Activated CD4-positive, CD25-positive, alpha-beta regulatory T cell (primary cell): ENCODE results near the gene MUC5B.
"Not testable (repeated sequence)": the region's sequence is repeated elsewhere in the genome, so short reads cannot be mapped to it uniquely, and the experiment has no call there.

Experiments used
- DNase-seq, 4 experiments: peaks; one replicate each; lab custom pipeline; 2025; lab: John Stamatoyannopoulos, UW

MUC5B gene

DNA sequence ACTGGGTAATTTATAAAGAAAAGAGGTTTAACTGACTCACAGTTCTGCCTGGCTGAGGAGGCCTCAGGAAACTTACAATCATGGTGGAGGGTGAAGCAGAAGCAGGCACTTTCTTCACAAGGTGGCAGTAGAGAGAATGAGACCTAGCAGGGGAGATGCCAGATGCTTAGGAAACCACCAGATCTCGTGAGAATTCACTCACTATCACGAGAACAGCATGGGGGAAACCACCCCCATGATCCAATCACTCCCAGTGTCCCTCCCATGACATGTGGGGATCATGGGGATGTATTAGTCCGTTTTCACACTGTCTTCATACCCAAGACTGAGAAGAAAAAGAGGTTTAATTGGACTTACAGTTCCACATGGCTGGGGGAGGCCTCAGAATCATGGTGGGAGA, 41.6 kb downstream of the MUC5B start:
- DNase-seq = not testable (repeated sequence)

DNA sequence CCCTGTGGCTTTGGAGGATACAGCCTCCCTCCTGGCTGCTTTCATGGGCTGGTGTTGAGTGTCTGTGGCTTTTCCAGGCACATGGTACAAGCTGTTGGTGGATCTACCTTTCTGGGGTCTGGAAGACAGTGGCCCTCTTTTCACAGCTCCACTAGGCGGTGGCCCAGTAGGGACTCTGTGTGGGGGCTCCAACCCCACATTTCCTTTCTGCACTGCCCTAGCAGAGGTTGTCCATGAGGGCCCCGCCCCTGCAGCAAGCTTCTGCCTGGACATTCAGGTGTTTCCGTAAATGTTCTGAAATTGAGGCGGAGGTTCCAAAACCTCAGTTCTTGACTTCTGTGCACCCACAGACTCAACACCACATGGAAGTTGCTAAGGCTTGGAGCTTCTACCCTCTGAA, 42.6 kb downstream of the MUC5B start:
- not testable (repeated sequence) for DNase-seq

DNA sequence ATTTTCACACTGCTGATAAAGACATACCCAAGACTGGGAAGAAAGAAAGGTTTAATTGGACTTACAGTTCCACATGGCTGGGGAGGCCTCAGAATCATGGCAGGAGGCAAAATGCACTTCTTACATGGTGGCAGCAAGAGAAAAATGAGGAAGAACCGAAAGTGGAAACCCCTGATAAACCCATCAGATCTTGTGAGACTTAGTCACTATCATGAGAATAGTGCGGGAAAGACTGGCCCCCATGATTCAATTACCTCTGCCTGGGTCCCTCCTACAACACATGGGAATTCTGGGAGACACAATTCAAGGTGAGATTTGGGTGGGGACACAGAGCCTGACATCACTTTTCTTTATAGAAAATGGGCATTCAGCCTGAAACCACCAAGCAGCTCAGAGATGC, 44.1 kb downstream of the MUC5B start:
- DNase-seq = not testable (repeated sequence)

DNA sequence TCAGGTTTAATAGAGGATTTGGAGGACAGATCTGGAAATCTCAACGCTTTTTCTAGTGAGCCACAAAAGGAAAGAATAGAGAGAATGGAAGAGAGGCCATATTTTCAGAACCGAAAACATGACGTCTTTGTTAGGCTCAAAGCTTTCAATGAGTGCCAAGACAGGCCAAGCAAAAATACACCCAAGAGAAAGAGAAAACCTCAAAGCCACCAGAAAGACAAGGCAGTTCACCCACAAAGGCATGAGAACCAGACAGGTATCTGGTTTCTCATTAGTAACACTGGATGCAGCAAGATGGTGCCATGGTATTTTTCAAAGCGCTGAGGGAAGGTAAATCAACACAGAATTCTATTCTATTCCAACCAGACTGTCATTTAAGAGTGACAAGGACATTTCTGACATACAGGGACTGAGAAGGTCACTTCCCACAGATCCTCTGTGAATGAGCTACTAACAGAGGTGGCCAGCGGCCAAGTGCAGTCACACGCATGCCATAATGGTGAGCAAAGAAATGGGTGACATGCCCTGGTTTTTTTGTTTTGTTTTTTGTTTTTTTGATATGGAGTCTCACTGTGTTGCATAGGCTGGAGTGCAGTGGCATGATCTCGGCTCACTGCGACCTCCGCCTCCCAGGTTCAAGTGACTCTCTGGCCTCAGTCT, 44.7 kb downstream of the MUC5B start:
- no peak for DNase-seq

DNA sequence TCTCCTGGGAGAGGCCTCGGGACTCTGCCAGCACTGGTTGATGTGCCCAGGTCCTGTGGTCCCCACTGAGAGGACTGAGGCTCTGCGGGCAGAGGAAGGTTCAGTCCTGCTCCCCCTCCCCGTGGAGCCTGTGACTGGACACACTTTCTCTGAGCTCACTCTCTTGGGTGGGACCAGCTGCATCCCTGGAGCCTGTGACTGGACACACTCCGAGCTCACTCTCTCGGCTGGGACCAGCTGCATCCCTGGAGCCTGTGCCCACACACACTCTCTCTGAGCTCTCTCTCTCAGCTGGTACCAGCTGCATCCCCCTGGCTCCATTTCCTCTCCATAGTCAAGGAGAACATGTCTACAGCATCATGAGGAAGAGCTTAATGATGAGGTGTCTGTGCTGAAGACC, 47.1 kb downstream of the MUC5B start:
- DNase-seq = no peak

DNA sequence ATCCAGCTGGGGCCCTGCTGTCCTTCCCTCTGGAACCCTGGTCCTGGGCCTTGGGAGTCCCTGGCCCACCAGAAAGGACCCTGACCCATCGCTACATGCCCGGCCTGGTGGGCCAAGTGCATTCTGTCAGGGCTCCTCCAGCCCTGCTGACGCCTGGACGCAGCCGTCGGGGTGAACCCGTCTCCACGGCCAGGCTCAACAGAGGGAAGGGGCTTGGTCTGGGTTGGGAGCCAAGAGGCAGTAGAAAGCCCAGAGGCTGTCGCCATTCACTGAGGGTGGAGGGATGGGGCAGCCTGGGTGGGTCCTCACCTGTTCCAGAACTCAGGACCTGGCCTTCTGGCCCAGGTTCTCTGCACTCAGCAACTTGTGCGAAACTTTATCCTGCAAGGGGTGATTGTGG, 47.6 kb downstream of the MUC5B start:
- no peak for DNase-seq

DNA sequence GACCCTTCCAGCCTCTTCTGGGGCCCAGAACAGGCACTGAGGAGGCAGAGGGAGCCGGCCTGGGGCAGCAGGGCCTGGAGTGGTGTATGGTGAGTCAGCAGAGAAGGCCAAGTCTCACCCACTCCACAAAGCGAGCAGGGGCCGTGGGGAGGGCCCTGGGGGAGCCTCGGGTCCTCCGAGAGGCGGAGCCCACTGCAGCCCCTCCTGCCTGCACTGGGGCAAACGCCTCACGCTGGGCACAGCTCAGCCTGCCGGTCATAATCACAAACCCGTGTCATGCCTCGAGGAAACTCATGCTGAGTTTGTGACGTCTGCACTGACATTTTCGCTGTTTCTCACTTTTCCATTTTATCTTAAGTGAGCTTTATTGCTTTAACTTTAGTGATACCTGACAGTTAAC, 48.1 kb downstream of the MUC5B start:
- DNase-seq = no peak

DNA sequence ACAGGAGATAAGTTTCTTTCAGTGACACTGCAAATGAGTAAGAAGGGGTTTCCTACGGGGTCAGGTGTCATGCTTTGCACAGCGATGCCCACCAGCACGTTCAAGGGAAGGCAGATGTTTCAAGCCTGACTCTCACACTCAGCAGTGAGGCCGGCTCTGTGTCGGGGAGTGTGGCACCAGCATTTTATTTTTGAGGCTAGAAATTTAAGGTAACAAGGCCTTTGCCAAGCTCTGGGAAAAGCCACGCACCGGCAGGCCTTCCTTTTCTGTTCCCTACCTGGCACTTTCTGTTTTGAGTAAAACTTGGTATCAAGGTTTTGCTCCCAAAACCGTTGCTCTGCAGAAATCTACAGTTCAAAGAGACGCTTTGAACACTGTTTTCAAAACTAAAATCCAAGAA, 48.5 kb downstream of the MUC5B start:
- no peak for DNase-seq

DNA sequence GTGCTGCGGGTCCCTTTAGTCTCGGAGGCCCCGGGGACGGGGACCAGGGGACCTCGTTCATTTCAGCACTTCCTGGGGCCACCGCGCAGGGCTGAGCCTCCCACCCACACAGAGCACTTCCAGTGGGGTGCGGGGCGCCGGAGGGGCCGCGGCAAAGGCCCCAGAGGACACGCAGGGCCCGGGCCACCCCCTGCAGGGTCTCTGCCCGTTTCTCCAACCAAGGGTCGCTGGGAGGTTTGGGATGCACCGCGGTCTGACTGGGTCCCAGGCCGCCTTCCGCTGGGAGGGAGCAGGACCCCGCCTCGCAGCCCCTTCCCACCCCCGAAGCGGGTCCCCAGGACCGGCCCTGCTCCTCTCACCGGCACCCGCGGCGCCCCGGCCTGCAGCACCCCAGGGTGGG, 49.1 kb downstream of the MUC5B start:
- no peak for DNase-seq

DNA sequence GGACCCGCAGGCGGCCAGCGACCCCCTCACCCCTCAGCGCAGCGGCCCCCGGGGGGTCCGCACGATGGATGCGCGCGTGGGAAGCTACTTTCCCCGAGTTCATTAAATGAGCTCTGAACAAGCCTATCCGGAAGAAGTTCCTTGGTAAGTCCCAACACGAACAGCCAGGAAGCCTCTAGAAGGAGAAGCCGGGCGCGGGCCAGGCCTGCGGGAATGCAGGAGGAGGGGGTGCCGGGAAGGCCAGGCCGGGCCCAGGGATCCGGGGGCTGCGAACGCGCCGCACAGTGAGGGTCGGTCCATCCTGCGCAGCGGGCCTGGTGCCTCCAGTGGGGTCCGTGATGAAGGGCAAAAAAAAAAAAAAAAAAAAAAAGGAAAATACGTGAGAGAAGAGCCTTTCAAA, 49.7 kb downstream of the MUC5B start:
- no peak for DNase-seq

DNA sequence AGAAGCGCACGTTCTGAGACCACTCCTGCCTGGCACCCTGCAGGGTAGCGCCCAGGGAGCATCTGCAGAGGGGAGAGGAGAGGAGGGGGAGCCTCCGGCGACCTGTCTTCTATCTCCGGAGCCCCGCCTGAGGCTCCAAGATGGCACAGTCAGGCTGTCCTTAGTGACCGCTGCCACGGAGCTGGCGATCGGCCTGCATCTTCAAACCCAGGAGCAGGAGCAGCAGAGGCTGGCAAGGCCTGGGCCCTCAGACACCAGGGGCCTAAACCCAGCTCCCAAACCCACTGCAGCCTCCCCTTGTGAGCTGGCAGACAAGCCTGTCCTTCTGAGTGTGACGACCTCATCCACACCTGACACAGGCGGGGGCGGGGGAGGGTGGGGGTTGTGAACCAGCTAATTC, 51.6 kb downstream of the MUC5B start:
- no peak for DNase-seq

DNA sequence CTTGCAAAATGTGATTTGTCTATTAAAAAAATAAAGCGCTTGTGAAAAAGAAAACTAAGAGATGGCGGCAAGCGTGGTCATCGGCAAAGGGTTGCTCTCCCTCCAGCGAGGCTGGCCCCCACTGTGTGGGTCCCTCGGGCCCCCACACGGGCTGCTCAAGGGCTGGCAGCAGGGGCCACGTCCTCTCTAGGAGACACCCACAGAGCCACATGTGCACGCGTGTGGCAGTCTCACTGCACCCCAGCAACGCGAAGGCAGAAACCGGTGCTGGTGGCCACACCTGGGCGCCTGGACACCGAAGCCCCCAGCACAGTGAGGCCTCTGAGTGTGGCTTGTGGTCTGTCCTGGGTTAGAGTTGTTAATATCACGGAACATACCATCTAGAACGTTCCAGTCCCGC, 52.2 kb downstream of the MUC5B start:
- no peak for DNase-seq

DNA sequence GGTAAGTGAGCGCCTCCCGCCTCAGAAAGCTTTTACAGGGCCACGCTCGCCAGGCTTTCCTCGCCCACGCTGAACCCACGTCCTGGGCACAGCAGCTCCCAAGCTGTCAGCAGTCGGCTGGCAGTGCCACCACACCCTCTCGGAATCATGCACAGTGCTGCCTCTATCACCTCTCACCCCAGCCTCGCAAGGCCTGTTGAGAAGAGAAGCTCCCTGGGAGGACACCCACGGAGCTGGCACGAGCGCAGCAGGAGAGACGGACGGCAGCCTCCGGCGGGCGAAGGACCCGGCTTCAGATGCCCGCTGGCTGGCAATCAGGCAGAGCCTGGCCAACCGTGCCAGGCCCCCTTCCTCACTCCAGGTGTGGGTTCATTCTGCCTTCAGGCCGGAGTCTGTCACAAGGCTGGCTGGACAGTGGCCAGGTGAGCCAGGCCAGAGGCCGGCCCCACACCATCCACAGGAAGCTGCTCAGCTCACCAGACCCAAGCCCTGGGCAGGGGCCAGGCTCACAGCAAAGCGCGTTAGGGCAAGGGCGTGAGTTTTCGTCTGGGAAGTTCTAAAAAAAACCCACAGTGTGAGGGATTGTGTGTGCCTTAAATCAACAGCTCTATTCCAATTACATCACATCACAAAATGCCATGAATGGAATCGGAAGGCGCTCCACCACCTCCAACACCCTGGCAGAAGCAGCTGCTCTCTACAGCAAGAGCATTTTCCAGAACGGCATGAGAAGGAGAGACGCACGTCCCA, 53.4 kb downstream of the MUC5B start:
- DNase-seq = no peak

DNA sequence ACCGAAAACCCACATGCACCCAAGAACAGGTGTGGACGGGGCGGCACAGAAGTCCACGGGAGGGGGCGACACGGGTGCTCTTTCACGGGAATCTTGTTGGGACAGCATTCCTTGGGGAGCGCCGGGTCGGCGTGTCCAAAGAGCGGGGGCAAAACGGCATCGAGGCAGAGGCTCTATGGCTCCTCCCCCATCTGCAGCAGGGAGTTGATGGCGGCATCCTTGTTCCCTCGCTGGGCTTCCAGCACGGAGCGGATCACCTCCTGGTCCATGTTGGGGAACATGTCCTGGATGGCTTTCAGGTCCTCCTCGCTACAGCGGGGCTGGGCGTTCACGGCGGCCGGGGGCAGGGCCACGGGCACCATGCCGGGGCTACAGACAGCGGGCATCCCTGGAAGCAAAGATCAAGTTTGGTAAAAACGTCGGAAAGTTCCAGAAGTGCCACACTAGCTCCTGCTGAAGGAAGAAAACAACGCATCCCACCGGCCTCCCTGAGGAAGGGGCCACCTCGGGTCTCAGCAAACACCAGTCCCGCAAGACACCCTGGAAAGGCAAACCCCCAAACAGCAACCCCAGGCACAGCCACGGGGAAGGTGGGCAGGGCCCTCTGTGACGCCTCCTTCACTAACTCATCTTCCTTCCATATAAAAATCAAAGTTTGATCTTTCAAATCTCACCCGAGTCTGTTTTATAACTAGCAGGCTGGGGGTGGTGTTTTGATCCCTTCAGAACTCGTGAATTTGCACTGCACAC, 54.2 kb downstream of the MUC5B start:
- no peak for DNase-seq

DNA sequence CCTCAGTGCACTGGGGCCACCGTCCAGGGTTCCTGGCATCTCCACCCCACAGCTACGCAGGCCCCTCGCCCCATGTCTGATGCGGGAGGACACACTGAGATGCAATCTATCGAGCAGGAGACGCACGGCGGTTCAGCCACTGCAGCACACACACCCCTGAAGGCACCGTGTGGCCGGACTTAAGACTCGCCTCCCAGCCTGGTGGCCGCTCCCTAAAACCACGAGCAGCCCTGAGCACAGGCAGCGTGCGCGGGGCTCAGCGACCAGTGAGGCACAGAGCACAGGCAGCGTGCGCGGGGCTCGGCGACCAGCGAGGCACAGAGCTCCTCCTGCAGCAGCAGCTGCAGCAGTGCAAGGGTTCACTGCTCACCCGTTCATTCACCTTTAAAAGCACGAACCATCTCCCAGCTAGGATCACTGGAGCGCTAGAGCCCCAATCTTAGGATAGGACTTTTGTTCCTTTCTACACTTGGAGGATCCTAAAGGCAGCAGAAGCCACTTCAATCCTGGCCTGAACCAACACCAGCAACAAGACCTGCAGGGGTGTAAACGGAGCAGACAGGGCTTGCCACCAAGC, 55.2 kb downstream of the MUC5B start:
- DNase-seq = no peak

DNA sequence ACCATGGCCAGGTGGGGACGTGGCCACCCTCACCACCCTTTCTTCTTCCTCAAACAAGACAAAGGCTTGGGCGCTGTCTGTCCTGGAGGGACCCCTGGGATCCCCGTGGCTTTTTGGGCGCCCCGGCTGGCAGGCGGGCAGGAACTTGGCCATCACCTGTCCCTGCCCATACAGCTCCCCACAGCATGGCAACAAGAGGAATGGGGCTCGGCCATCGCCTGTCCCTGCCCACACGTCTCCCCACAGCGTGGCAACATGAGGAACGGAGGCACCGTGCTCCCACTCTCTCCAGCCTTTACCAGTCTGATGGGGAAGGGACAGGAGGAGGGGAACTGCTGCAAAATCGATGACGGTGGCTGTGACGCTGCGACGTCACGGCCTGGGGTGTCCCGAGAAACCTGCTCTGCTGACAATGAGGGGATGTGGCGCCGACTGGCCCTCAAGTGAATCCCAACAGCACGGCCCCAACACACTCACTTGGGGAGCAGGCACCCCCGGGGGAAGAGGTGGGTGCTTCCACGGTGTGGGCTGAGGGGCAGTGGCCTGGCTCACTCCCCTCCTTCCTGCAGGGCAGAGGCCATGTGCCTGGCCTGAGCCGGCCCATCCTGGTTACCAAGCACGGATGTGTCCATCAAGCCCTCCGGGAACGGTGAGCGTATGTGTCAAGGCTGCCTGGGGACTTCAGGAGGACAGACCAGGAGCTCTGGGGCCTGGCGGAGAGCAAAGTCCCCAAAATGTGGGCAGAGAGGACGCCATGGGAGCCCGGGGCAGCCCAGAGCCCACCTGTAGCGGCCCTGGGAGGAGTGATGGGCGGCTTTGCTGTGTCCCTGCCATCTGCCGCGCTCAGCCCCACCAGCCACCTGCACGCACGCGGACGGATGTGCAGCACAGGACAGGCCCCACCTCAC, 56.2 kb downstream of the MUC5B start:
- no peak for DNase-seq

DNA sequence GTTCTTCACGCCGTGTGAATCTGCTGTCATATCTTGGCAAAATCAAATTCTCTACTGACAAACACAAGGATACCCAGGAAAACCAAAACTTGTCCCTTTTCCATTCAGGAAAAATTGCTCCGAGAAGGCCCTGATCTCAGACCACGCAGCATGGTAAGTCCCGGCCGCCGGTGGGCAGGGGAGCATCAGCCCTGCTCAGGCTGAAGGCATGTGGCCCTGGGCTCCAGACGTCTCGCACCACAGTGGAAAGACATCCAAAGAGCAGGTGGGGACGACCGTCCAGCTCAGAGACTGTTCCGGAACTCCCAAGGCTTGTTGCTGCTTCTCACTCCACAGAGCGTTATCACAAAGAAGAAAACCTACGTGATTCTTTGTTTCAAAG, 56.8 kb downstream of the MUC5B start:
- DNase-seq = no peak

DNA sequence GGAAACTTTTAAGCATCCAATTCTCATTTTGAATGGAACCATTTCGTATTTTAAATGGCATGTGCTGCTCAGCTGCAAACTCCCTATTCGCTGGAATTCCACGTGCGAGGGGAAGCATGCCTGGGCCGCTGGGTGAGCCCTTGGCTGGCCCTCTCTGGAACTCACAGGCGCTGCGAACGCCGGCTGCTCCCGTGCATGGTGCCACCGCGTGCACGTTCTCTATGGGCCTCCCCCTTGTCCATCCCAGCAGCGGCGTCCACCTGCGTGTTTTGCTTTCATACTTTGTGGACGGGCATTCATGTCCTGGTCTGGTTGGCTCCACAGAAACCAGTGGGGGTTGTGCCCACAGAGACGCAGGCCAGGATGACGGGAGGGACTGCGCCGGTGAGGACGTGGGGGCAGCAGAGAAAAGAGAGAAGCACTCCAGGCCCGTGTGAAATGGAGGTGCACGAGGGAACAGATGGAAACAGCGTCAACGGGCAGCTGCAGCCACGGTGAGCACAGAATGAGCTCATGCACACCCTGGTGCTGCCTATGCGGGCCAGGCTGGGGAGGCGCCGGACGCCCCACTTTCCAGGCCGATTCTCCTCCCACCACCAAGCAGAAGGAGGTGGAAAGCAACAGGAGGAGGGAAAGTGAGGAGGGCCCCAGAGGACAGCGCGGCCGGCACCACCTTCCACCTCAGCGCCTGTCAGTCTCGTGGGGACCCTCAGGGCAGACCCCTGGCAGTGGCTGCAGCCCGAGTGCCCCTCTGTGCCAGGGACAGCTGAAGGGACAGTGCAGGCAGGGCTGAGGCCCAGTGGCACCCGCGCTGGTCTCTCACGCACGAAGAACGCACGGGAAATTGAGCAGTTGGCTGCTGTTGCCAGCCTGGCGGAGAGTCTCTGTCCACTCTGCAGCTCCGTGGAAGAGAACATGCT, 57.5 kb downstream of the MUC5B start:
- no peak for DNase-seq

DNA sequence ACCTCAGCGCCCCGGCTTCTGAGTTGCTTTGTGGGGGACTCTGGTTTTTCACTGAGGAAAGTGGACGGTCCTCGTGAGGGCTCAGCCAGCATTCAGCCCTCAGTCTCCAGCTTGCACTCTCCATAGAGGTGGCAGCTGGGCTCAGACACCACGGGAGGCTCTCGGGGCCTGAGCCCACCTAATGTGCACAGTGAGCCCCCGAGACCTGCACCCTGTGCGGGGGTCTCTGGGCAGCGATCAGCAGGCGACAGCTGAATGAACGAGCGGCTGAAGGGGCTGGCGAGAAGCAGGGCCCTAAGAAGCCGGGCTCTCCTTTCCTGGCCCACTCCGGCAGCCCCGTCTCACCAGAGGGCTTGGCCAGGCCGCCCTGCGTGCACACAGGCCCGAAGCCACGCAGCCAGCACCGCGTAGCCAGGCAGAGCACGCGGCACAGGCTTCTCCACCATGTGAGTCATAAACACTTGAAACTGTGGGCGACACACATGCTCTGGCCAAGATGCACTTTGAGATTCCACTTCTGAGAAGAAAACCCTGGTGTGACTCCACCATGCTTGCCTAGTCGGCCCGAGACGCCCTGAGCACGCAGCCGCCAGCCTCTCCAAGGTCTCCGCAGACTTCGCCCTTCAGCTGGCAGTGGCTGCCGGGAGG, 58.6 kb downstream of the MUC5B start:
- DNase-seq = no peak

DNA sequence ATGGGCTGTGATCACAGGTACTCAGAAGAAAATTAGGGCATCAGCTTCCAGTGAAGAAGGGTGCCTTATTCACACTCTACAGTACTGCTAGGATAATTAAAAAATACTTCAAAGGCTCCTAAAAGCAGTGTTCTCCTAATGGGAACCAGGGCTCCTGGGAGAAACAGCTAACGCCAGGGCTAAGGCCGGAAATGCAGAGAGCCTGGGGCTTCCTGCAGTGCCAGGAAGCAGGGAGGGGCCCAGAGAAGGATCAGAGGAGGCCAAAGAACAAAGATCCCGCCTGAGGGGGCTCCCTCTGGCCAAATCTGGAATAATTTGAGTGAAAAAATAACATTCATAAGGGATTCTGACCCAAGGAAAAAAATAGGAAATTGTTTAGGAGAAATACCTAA, 59.1 kb downstream of the MUC5B start:
- no peak for DNase-seq
